GF-D8 (cell line): ENCODE measurements around the gene FAM133A.

Experiments used
- DNase-seq: peaks from one replicate; lab custom pipeline; 2025; lab: John Stamatoyannopoulos, UW

FAM133A gene

DNA sequence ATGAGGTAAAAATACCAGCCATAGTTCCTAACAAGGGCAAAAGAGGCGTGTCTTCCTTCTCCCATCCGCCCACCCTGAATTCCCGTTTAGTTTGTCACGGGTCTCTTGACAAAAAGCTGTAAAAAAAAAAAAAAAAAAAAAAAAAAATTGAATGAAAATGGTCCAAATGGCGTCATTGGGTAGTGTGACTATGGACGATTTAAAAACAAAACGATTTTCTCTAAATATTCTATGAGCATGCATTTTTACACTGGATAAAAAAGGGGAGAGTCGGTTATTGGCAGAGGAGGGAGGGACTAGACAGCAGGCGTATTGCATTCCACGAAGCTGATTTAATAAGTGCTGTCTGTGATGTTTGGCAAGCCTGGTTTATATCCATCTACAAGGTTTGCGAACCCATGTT is at the start of gene FAM133A:
Gene FAM133A, plus strand, starts transcription at position 338 of the 403 bp plus-strand sequence. CDS start 35,214 bp downstream, outside the sequence.
- DNase-seq = no peak

DNA sequence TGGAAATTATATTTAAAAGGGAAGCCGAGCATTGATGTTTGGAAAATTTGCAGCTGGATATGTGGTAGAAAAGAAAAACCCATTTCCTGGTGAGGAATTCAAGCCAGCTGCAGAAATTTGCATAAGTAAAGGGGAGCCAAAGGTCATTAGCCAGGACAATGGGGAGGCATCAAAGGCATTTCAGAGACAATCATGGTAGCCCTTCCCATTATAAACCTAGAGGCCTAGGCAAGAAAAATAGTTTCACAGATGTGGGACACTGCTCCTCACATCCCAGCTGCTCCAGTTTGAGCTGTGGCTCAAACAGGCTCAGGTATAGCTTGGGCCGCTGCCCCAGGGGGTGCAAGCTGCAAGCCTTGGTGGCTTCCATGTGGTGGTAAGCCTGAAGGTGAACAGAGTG is 36.4 kb upstream of the FAM133A start:
- DNase-seq = no peak

- no peak for DNase-seq
Measured at GRCh38 chrX:93649381-93649780, 24.6 kb upstream of the FAM133A start.

- DNase-seq = no peak
Measured at GRCh38 chrX:93660575-93660974, 13.4 kb upstream of the FAM133A start.

DNA sequence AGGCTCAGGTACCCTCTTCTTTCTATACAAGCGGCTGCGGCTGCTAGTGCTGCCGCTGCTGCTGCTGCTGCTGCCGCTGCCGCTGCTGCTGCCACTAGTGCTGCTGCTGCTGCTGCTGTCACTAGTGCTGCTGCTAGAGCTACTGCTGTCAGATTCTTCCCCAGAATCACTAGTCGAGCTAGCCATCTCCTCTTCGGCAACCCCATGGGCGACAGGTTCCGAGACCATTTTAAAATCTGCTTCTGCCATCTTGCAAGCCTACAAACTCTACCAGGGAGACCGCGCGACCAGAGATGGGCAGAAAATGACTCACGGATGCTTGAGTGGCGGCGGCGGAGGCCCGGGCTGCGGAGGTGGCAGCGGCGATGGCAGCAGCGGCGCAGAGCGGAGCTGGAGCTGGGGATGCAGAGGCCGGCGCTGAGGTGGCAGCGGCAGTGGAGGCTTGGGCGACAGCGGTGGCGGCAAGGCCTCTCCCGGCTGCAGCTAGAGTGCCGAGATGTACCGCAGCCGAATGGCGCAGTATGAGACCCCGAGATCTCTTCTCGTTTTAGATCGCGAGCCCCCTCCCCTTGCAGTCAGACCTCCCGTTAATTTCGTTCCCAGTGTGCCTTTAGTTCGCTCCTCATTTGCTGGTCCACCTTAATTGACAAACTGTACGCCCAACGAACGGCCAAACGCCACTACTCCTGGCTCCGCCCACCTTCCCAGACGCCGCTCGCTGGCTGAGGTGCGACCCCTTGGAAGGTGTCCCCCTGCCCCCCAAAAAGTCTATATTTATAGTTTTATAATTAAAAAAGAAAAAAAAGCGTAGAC is 744 bp upstream of the FAM133A start, which contains the start of gene NAP1L3:
Gene NAP1L3, minus strand, starts transcription at position 523 of the 813 bp plus-strand sequence. Its CDS starts 274 bp downstream, at position 249.
- no peak for DNase-seq

- no peak for DNase-seq
Measured at GRCh38 chrX:93695981-93696380, 22.0 kb downstream of the FAM133A start.

GRCh38 chrX:93703701-93704100 is 29.7 kb downstream of the FAM133A start:
- no peak for DNase-seq

- DNase-seq = no peak
Measured at GRCh38 chrX:93711076-93711475, 37.1 kb downstream of the FAM133A start.

DNA sequence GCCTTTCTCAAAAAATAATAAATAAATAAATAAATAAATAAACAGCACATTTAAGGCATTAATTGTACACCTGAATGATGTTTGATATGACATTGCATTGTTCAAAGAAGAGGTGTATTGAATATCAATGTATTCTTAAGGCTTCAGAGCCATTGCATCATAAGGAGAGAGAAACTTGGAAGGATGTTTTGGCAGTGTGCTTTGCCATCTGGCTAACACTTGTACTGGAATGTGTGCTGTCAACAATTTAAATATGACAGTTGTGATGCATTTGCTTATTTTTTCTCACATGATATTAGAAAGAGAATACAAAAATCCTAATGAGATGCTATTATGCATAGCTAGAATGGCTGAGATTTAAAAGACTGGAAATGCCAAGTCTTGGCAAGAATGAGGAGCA is 67.8 kb downstream of the FAM133A start:
- no peak for DNase-seq

DNA sequence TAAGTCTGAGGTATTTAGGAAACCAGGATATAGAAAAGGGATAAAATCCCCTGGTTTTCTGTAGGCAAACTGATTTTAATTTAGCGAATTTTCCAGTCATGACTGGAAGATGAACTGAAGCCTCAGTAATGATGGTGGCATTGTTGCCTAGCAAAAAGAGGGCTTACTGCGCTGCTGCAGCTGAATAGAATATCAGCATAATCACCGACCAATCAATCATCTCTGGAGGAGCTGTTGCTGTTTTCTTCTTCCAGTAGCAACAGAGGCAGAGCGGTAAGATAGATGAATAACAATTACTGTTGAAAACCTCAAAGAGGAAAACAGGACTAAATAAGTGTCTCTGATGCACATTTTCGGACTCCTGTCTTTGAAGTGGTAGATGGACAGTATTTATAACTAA is 86.2 kb downstream of the FAM133A start:
- DNase-seq = no peak
